HL-60 (cell line): ENCODE measurements around the gene MTHFSD.

ENCODE experiments used
- DNase-seq, 2 experiments: peaks; one replicate each; pipeline ENCODE4 v3.0.0-alpha.2; 2010 to 2020; ENCODE audit warnings: low read depth in 1 of 2, low spot score in 1 of 2
- H3K27ac ChIP-seq: fragments of 250-450 bp; sonication (Bioruptor Pico); replicated peaks from 2 replicates; pipeline ENCODE4 v1.5.1; 2020; ENCODE audit warnings: mild to moderate bottlenecking, moderate library complexity
- H3K27me3 ChIP-seq: fragments of 250-450 bp; sonication (Bioruptor Pico); 2 replicates; pipeline ENCODE4 v1.5.1; 2021; ENCODE audit warnings: mild to moderate bottlenecking, moderate library complexity; ENCODE audit not compliant: insufficient read depth, poor library complexity, severe bottlenecking
- H3K4me3 ChIP-seq: replicated peaks from 2 replicates; pipeline ENCODE4 v1.5.1; 2011; ENCODE audit warnings: mild to moderate bottlenecking, control low read depth, low read length; ENCODE audit not compliant: insufficient read depth
- CTCF ChIP-seq: IDR thresholded peaks from one replicate; pipeline ENCODE4 v1.5.1; 2011; ENCODE audit warnings: low read length, control low read depth, inconsistent platforms; ENCODE audit not compliant: insufficient read depth
- GABPA ChIP-seq: IDR thresholded peaks from 2 replicates; pipeline ENCODE4 v1.6.1; 2012; ENCODE audit warnings: low read depth
- POLR2AphosphoS5 ChIP-seq: IDR thresholded peaks from 2 replicates; pipeline ENCODE4 v1.6.1; 2012; ENCODE audit warnings: low read depth
- SPI1 ChIP-seq: IDR thresholded peaks from 2 replicates; pipeline ENCODE4 v1.6.1; 2012; ENCODE audit warnings: low read depth, mild to moderate bottlenecking, borderline replicate concordance
- TF ChIP-seq, protein P1 (sequence below): IDR thresholded peaks from 2 replicates; pipeline ENCODE4 v1.6.1; 2012; ENCODE audit warnings: low read depth; ENCODE audit not compliant: insufficient replicate concordance

MTHFSD gene

GRCh38 chr16:86541560-86541959 is 13.5 kb downstream of the MTHFSD start:
- no peak for DNase-seq
- no peak overlapping the region for H3K27ac ChIP-seq
- no peaks in the 10 kb centered on the region for H3K27me3 ChIP-seq
- no peak overlapping the region for H3K4me3 ChIP-seq
- TF ChIP-seq GABPA (no peak), POLR2AphosphoS5 (no peak), SPI1 (no peak), CTCF (no peak)
- TF ChIP-seq, protein P1, sequence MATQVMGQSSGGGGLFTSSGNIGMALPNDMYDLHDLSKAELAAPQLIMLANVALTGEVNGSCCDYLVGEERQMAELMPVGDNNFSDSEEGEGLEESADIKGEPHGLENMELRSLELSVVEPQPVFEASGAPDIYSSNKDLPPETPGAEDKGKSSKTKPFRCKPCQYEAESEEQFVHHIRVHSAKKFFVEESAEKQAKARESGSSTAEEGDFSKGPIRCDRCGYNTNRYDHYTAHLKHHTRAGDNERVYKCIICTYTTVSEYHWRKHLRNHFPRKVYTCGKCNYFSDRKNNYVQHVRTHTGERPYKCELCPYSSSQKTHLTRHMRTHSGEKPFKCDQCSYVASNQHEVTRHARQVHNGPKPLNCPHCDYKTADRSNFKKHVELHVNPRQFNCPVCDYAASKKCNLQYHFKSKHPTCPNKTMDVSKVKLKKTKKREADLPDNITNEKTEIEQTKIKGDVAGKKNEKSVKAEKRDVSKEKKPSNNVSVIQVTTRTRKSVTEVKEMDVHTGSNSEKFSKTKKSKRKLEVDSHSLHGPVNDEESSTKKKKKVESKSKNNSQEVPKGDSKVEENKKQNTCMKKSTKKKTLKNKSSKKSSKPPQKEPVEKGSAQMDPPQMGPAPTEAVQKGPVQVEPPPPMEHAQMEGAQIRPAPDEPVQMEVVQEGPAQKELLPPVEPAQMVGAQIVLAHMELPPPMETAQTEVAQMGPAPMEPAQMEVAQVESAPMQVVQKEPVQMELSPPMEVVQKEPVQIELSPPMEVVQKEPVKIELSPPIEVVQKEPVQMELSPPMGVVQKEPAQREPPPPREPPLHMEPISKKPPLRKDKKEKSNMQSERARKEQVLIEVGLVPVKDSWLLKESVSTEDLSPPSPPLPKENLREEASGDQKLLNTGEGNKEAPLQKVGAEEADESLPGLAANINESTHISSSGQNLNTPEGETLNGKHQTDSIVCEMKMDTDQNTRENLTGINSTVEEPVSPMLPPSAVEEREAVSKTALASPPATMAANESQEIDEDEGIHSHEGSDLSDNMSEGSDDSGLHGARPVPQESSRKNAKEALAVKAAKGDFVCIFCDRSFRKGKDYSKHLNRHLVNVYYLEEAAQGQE = no peak

DNA sequence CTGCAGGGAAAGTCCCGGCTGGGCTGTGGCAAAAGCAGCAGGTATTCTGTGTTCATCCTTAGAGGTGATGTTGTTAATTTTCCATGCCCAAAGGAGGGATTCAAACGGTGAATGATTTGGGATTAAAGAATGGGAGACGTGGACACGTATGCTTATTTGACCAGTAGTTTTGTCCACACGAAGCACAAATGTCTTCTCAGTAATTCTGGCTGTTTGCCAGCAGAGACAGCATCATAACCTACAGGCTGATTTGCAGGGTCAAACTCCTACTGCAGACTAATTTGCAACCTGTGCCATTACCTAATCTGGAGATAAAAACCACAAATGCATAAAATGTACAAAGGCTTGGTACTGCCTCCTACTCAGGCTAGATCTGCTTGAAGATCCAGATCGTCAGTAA is 14.1 kb downstream of the MTHFSD start:
- TF ChIP-seq CTCF (no peak), POLR2AphosphoS5 (no peak), GABPA (no peak), SPI1 (no peak)
- TF ChIP-seq, protein P1 = no peak
- Histone ChIP-seq H3K27ac (no peak overlapping the region), H3K27me3 (no peaks in the 10 kb centered on the region), H3K4me3 (no peak overlapping the region)
- DNase-seq = no peak

GRCh38 chr16:86538196-86538780 is 16.7 kb downstream of the MTHFSD start:
- TF ChIP-seq GABPA (no peak), CTCF (no peak), SPI1 (no peak), POLR2AphosphoS5 (no peak)
- TF ChIP-seq, protein P1 = no peak
- DNase-seq = no peak

More at GRCh38 chr16:86538196-86538780, 16.7 kb downstream of the MTHFSD start:
- Histone ChIP-seq H3K27ac (no peak overlapping the region), H3K4me3 (no peak overlapping the region), H3K27me3 (no peaks in the 10 kb centered on the region)
